Natural killer cell (primary cell): ENCODE data around the gene MYOZ3. TPM values are rescaled to one million over a fixed set of nuclear protein-coding genes. Genes with fewer than 3 reads are reported as not detected.

ENCODE experiments used
- ATAC-seq, 3 donors: fragments of 150-1000 bp in 2 of 3; fragments of 200-7000 bp in 1 of 3; cut with Tn5 transposase; 1 replicate in 1 of 3; 2 replicates in 2 of 3; pipeline ENCODE4 v1.10.0; 2021; ENCODE audit warnings: mild to moderate bottlenecking in 2 of 3, moderate library complexity in 2 of 3
- DNase-seq, 2 donors: peaks; one replicate each; pipeline versions ENCODE4 v3.0.0 to v3.0.0-alpha.2; 2013 to 2021; ENCODE audit warnings: mixed read lengths in 1 of 2
- H3K27ac ChIP-seq: one replicate; pipeline ENCODE4 v1.5.1; 2013; ENCODE audit warnings: mild to moderate bottlenecking, low read length
- H3K27me3 ChIP-seq: one replicate; pipeline ENCODE4 v1.6.1; 2013; ENCODE audit warnings: low read length; ENCODE audit not compliant: control insufficient read depth, insufficient read depth
- H3K36me3 ChIP-seq: one replicate; pipeline ENCODE4 v1.6.1; 2013; ENCODE audit warnings: low read length; ENCODE audit not compliant: control insufficient read depth, insufficient read depth
- H3K4me1 ChIP-seq: one replicate; pipeline ENCODE4 v1.6.1; 2013; ENCODE audit warnings: low read length; ENCODE audit not compliant: control insufficient read depth, insufficient read depth
- H3K4me3 ChIP-seq: one replicate; pipeline ENCODE4 v1.5.1; 2013; ENCODE audit warnings: low read length
- H3K9me3 ChIP-seq: one replicate; pipeline ENCODE4 v1.6.1; 2013; ENCODE audit warnings: low read length; ENCODE audit not compliant: control insufficient read depth, insufficient read depth
- H3K27ac Mint-ChIP-seq, 2 donors: one replicate each; pipeline ENCODE4 v1.8.0; 2022; ENCODE audit warnings: mild to moderate bottlenecking in 2 of 2, mixed read lengths in 2 of 2, moderate library complexity in 1 of 2
- H3K27me3 Mint-ChIP-seq, 2 donors: one replicate each; pipeline ENCODE4 v1.8.0; 2022; ENCODE audit warnings: low read depth in 2 of 2, mixed read lengths in 2 of 2
- H3K36me3 Mint-ChIP-seq: one replicate; pipeline ENCODE4 v1.8.0; 2022; ENCODE audit warnings: mixed read lengths
- H3K4me1 Mint-ChIP-seq, 2 donors: one replicate each; pipeline ENCODE4 v1.8.0; 2022; ENCODE audit warnings: mixed read lengths in 2 of 2
- H3K4me3 Mint-ChIP-seq: one replicate; pipeline ENCODE4 v1.8.0; 2022; ENCODE audit warnings: mild to moderate bottlenecking, moderate library complexity, mixed read lengths
- H3K9me3 Mint-ChIP-seq, 2 donors: one replicate each; pipeline ENCODE4 v1.8.0; 2022; ENCODE audit warnings: mixed read lengths in 2 of 2
- CTCF ChIP-seq: fragments of 200-600 bp; IDR thresholded peaks from one replicate; pipeline ENCODE4 v1.8.0; 2022; ENCODE audit warnings: antibody characterized with exemption
- WGBS: methylation state at CpG from one replicate; pipeline ENCODE4 v1.1.7; 2013; ENCODE audit warnings: missing lambda C conversion rate; ENCODE audit not compliant: insufficient coverage; 5-methylcytosine and 5-hydroxymethylcytosine counted together
- intact Hi-C: fragments of 100-400 bp; cut with micrococcal nuclease; formaldehyde crosslinking; loops from one replicate; pipeline ENCODE4 v1.14.2; 2022
- total RNA-seq, 4 donors: library from RNA; stranded (reverse); fragments of 120-200 nt in 1 of 4; gene quantifications; one replicate each; pipeline versions ENCODE4 v1.2.3 to v1.2.4, GENCODE V29; 2013 to 2022

The MYOZ3 gene
- total RNA-seq, 3 donors from 2014 or later (not counting 1 experiment from before 2014, with no cell fraction given) = not detected

- no peak for ATAC-seq
- H3K4me1 Mint-ChIP-seq = peaks cover 8% of the 10 kb centered on the region in 2 donors
- H3K27ac Mint-ChIP-seq = no peak overlapping the region
- 96% methylated on average over 5 of the region's 5 CpGs for WGBS
- Histone ChIP-seq H3K36me3 (no peaks in the 10 kb centered on the region), H3K9me3 (no peaks in the 10 kb centered on the region), H3K27me3 (peaks cover 10% of the 10 kb centered on the region), H3K4me3 (no peak overlapping the region), H3K4me1 (peaks cover 14% of the 10 kb centered on the region), H3K27ac (no peak overlapping the region)
- intact Hi-C loops = no loop called here
- H3K9me3 Mint-ChIP-seq = no peaks in the 10 kb centered on the region
- H3K36me3 Mint-ChIP-seq = no peaks in the 10 kb centered on the region
- TF ChIP-seq CTCF = no peak
- H3K4me3 Mint-ChIP-seq = no peak overlapping the region
- DNase-seq = no peak
- peaks cover 21 to 27% of the 10 kb centered on the region in 2 donors for H3K27me3 Mint-ChIP-seq
These were observed 33.1 kb upstream of the MYOZ3 start for GRCh38 chr5:150627731-150628545.

- Mint-ChIP-seq H3K9me3 (no peaks in the 10 kb centered on the region), H3K4me1 (peaks cover 5% of the 10 kb centered on the region in 2 donors), H3K36me3 (no peaks in the 10 kb centered on the region), H3K27ac (no peak overlapping the region), H3K27me3 (peaks cover 15 to 23% of the 10 kb centered on the region in 2 donors), H3K4me3 (no peak overlapping the region)
- intact Hi-C loops = no loop called here
- Histone ChIP-seq H3K27ac (no peak overlapping the region), H3K27me3 (peaks cover 10% of the 10 kb centered on the region), H3K4me3 (no peak overlapping the region), H3K4me1 (peaks cover 9% of the 10 kb centered on the region), H3K36me3 (no peaks in the 10 kb centered on the region), H3K9me3 (no peaks in the 10 kb centered on the region)
- ATAC-seq (no peak), DNase-seq (no peak)
- no peak for TF ChIP-seq CTCF
- 90% methylated on average over 12 of the region's 12 CpGs for WGBS
These were observed 32.0 kb upstream of the MYOZ3 start for GRCh38 chr5:150628936-150629485.

GRCh38 chr5:150630016-150630415 lies 31.0 kb upstream of the MYOZ3 start:
- no peak for TF ChIP-seq CTCF
- Mint-ChIP-seq H3K9me3 (no peaks in the 10 kb centered on the region), H3K27ac (no peak overlapping the region), H3K27me3 (peaks cover 11 to 16% of the 10 kb centered on the region in 2 donors), H3K4me3 (no peak overlapping the region), H3K36me3 (no peaks in the 10 kb centered on the region), H3K4me1 (no peaks in the 10 kb centered on the region)
- DNase-seq (no peak), ATAC-seq (no peak)
- Histone ChIP-seq H3K27ac (no peak overlapping the region), H3K9me3 (no peaks in the 10 kb centered on the region), H3K4me3 (no peak overlapping the region), H3K27me3 (peaks cover 8% of the 10 kb centered on the region), H3K36me3 (no peaks in the 10 kb centered on the region), H3K4me1 (peaks cover 2% of the 10 kb centered on the region)
- 81% methylated on average over 6 of the region's 6 CpGs for WGBS
- intact Hi-C loops = no loop called here
